CD4-positive, alpha-beta T cell treated with Interleukin-21 for 1 hour (primary cell): ENCODE measurements around the gene IGFBP2.

Experiments
- DNase-seq: peaks from one replicate; pipeline ENCODE4 v3.0.0-alpha.2; 2020

IGFBP2 gene

GRCh38 chr2:216644842-216645635 lies 11.8 kb downstream of the IGFBP2 start:
- DNase-seq, result no peak

GRCh38 chr2:216645636-216645950 lies 12.4 kb downstream of the IGFBP2 start:
- DNase-seq, result no peak

GRCh38 chr2:216646116-216646515 lies 12.9 kb downstream of the IGFBP2 start:
- no peak for DNase-seq

GRCh38 chr2:216648105-216648504 lies 14.9 kb downstream of the IGFBP2 start:
- no peak for DNase-seq

GRCh38 chr2:216649574-216649973 lies 16.4 kb downstream of the IGFBP2 start:
- no peak for DNase-seq

GRCh38 chr2:216650626-216651257 lies 17.5 kb downstream of the IGFBP2 start:
- DNase-seq, result no peak

GRCh38 chr2:216651351-216651881 lies 18.2 kb downstream of the IGFBP2 start:
- DNase-seq, result no peak

- no peak for DNase-seq
Observed at GRCh38 chr2:216652566-216652965, 19.3 kb downstream of the IGFBP2 start.

GRCh38 chr2:216653093-216653799 lies 20.0 kb downstream of the IGFBP2 start:
- no peak for DNase-seq

- DNase-seq, result no peak
Observed at GRCh38 chr2:216653931-216654365, 20.7 kb downstream of the IGFBP2 start.

GRCh38 chr2:216654528-216655052 lies 21.4 kb downstream of the IGFBP2 start:
- DNase-seq, result no peak

- no peak for DNase-seq
Observed at GRCh38 chr2:216657086-216657855, 24.1 kb downstream of the IGFBP2 start.

GRCh38 chr2:216657980-216658379 lies 24.8 kb downstream of the IGFBP2 start:
- DNase-seq, result no peak

GRCh38 chr2:216658757-216659156 lies 25.5 kb downstream of the IGFBP2 start:
- no peak for DNase-seq

- no peak for DNase-seq
Observed at GRCh38 chr2:216659276-216659675, 26.1 kb downstream of the IGFBP2 start.

GRCh38 chr2:216660496-216660895 lies 27.3 kb downstream of the IGFBP2 start:
- no peak for DNase-seq

- DNase-seq, result no peak
Observed at GRCh38 chr2:216661051-216661450, 27.8 kb downstream of the IGFBP2 start.

GRCh38 chr2:216661639-216662375 lies 28.6 kb downstream of the IGFBP2 start:
- DNase-seq, result no peak

GRCh38 chr2:216663106-216663505 lies 29.9 kb downstream of the IGFBP2 start:
- no peak for DNase-seq

- DNase-seq, result no peak
Observed at GRCh38 chr2:216663846-216664245, 30.6 kb downstream of the IGFBP2 start.

- DNase-seq, result no peak
Observed at GRCh38 chr2:216664593-216665034, 31.4 kb downstream of the IGFBP2 start.

- no peak for DNase-seq
Observed at GRCh38 chr2:216665242-216665641, 32.0 kb downstream of the IGFBP2 start.
